GM12801 (cell line): ENCODE data around the gene NFIX.

ENCODE experiments used
- TF ChIP-seq, protein P1 (sequence below): IDR thresholded peaks from one replicate; pipeline ENCODE4 v1.5.1; 2011; ENCODE audit warnings: control low read depth; ENCODE audit not compliant: insufficient read length; ENCODE audit errors: extremely low read depth

Gene NFIX

DNA sequence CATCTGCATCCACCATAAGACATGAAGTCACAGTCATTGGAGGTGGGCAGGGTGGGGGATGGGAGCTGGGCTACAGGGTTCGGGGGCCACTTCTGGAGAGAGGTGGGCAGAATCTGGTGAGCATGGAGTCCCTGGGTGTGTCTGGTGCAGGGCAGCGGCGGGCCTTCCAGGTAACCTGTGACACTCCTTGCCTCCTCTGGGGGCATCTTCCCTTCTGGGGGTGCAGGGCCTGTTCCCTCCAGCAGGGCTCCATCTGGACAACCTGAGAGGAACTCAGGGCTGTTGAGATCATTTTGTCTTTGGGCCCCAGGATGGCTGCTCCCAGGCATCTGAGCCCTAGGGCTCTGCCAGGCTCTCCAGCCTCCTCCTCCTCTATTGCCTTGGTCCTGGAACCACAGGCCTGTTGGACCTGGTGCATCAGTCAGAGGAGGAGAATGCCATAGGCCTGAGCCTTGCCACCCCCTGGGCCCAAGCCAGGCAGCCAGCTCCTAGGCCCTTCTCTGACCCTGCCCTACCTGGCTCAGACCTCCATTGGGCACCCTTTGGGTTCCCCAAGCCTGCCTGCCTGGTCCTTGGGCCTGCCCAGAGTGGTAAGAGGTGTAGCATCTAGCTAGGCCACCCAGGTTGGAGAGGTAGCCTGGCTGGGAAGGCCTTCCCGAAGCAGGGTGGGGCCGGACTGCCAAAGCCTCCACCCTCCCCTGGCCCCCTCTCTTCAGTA, 94.0 kb downstream of the NFIX start:
- TF ChIP-seq, protein P1, sequence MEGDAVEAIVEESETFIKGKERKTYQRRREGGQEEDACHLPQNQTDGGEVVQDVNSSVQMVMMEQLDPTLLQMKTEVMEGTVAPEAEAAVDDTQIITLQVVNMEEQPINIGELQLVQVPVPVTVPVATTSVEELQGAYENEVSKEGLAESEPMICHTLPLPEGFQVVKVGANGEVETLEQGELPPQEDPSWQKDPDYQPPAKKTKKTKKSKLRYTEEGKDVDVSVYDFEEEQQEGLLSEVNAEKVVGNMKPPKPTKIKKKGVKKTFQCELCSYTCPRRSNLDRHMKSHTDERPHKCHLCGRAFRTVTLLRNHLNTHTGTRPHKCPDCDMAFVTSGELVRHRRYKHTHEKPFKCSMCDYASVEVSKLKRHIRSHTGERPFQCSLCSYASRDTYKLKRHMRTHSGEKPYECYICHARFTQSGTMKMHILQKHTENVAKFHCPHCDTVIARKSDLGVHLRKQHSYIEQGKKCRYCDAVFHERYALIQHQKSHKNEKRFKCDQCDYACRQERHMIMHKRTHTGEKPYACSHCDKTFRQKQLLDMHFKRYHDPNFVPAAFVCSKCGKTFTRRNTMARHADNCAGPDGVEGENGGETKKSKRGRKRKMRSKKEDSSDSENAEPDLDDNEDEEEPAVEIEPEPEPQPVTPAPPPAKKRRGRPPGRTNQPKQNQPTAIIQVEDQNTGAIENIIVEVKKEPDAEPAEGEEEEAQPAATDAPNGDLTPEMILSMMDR, result no peak

- TF ChIP-seq, protein P1, result no peak
Observed at GRCh38 chr19:13089857-13090507, 94.7 kb downstream of the NFIX start.

- TF ChIP-seq, protein P1, result no peak
Observed at GRCh38 chr19:13090511-13091231, 95.4 kb downstream of the NFIX start.

DNA sequence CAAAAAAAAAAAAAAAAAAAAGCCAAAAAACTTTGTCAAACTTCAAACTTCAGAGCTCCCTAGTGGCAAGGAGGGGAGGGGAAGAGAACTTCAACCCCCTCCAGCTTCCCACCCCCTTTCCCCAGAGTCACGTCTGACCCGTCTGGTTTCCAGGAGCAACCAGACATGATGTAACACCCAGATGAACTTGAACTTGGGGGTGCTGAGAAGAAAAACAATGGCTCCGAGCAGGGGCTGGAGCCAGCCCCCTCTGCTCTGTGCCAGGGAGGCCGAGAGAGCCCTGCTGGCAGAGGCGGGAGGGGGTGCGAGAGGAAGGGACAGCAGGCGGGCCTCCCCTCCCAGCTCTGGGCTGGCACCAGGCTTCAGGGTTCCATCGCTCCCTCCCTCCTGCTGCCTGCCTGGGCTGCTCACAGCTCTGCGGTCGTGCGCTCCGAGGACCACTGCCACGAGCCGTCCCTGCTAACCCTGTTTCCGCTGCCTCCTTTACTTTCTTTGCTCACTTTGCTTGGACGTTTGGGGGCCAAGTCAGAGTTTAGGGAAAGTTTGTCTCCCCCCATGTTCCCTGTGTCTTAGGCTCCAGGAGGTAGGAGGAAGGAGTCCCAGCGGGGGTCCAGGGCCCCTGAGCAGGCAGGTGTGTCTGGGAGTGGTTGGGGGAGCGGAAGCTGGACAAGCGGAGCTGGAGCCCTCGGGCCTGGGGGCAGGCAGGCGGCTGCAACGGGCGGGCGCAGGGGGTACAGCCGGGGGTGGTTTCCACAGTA, 96.3 kb downstream of the NFIX start:
- TF ChIP-seq, protein P1, result no peak

DNA sequence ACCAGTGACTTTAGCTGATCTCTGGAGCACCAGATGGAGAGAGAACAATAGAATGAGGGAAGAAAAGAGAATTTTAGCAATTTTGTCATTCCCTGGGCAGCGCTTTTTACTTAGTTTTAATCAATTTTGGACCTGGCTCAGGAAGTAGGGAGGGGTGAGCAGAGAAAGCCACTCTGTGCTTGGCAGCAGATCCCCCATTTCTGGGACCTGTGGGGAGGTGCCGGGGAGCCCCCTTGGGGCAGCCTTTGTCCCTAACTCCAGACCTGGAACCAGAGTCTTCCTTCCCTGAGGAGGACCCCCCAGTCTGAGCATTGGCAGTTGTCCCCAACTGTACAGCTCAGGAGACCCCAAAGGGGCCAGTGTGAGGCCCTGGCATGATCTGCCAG, 96.9 kb downstream of the NFIX start:
- TF ChIP-seq, protein P1, result no peak

DNA sequence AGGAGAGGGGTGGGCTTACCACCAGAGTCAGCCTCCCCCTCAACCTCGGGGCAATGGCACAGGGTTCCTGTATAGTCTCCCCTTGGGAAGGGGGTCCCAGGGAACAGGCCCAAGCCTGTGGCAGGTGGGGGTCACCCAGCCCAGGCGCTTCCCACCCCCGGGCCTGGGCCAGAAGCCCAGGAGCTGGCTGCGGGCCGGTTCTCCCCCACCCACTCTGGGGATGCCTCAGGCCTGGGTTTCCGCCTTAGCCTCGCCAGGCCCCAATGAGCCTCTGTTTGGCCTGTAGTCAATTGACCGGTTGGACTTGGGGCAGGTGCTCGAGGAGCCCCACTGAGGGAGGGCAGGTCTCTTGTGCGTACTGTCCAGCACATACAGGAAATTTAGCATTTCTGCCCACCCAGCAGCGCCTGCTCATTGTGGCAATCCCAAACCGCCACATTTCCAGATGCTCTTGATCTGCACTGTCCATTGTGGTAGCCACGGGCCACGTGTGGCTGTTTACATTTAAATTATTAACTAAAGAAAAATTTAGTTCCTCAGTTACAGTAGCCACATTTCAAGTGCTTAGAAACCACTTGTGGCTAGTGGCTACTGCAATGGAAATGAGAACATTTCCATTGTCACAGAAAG, 97.4 kb downstream of the NFIX start:
- TF ChIP-seq, protein P1, result no peak
